Smooth muscle cell of the coronary artery (primary cell): ENCODE data around the gene CDC20B. TPM values are rescaled to one million over a fixed set of nuclear protein-coding genes. Genes with fewer than 3 reads are reported as not detected.

ENCODE experiments used
- total RNA-seq: library from RNA; depleted of rRNA; stranded (reverse); fragments of >200 nt; gene quantifications from 2 replicates; pipeline ENCODE4 v1.2.3, GENCODE V29; 2014; ENCODE audit warnings: low replicate concordance

CDC20B gene, protein sequence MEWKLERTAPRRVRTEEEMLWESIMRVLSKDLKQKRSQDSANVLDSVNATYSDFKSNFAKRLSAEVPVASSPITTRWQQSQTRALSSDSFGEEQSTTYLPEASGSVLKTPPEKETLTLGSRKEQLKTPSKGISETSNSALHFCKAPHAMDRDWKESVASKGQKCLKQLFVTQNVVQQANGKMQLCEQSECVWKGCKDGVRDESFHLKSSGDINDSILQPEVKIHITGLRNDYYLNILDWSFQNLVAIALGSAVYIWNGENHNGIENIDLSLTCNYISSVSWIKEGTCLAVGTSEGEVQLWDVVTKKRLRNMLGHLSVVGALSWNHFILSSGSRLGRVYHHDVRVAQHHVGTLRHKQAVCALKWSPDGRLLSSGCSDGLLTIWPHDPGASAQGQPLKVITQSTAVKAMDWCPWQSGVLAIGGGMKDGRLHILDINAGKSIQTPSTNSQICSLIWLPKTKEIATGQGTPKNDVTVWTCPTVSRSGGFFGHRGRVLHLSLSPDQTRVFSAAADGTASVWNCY
- 0.08 TPM in 1 of 2 replicates, not detected in the other for total RNA-seq

GRCh38 chr5:55172937-55173686, at the start of gene CDC20B:
Gene CDC20B (minus strand): TSS chr5:55173177. CDS start chr5:55173000, 177 bp downstream.

GRCh38 chr5:55159763-55160492, 13.0 kb downstream of the CDC20B start, which contains the start of gene GPX8:
Gene GPX8 (plus strand): TSS chr5:55160171. CDS start chr5:55160193, 22 bp downstream.

DNA sequence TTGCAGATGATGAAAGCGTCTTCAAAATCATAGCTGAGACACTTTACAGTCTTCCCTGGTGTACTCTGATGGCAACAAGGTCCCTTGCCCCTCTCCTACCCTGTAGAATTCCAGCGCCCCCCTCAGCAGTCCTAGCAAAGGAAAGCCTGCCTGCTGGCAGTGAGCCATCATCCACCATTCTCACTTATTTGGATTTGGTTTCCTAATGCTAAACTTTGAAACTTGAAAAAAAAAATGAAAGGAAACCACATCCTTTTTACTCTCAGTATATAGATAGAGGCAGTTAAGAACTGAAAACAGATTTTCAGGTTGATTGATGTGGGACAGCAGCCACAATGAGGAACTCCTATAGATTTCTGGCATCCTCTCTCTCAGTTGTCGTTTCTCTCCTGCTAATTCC, 70.6 kb downstream of the CDC20B start, which contains the start of gene GZMA:
GZMA (plus strand) TSS at position 299 of the 400 bp plus-strand sequence; CDS start at position 336, 37 bp downstream.

Other genes starting within 250 kb of the CDC20B start
- gene ESM1, start 187.6 kb downstream of the CDC20B start, total RNA-seq, result 3.0 and 46.2 TPM in 2 replicates
- gene GZMK, start 148.9 kb downstream of the CDC20B start, total RNA-seq, result not detected in 2 replicates
- gene GZMA, start 70.5 kb downstream of the CDC20B start, total RNA-seq, result 0.08 TPM in 1 of 2 replicates, not detected in the other
- 48.9 and 81.6 TPM in 2 replicates for gene GPX8, start 13.0 kb downstream of the CDC20B start, total RNA-seq
- gene MCIDAS, start 54.1 kb upstream of the CDC20B start, total RNA-seq, result not detected in 2 replicates
- 0.30 TPM in 1 of 2 replicates, not detected in the other for gene CCNO, start 60.4 kb upstream of the CDC20B start, total RNA-seq
- 15.6 and 24.7 TPM in 2 replicates for gene DHX29, start 134.5 kb upstream of the CDC20B start, total RNA-seq
- 80.0 and 124 TPM in 2 replicates for gene MTREX, start 134.8 kb upstream of the CDC20B start, total RNA-seq